ENCODE measurements around the gene HSPB7. TPM values are rescaled to one million over a fixed set of nuclear protein-coding genes. Genes with fewer than 3 reads are reported as not detected.
"Not testable (repeated sequence)": the region's sequence is repeated elsewhere in the genome, so short reads cannot be mapped to it uniquely, and the experiment has no call there.

Gene HSPB7
- total and polyA plus RNA-seq, 8 donors, result 1.5 to 22.1 (median 3.7) TPM

DNA sequence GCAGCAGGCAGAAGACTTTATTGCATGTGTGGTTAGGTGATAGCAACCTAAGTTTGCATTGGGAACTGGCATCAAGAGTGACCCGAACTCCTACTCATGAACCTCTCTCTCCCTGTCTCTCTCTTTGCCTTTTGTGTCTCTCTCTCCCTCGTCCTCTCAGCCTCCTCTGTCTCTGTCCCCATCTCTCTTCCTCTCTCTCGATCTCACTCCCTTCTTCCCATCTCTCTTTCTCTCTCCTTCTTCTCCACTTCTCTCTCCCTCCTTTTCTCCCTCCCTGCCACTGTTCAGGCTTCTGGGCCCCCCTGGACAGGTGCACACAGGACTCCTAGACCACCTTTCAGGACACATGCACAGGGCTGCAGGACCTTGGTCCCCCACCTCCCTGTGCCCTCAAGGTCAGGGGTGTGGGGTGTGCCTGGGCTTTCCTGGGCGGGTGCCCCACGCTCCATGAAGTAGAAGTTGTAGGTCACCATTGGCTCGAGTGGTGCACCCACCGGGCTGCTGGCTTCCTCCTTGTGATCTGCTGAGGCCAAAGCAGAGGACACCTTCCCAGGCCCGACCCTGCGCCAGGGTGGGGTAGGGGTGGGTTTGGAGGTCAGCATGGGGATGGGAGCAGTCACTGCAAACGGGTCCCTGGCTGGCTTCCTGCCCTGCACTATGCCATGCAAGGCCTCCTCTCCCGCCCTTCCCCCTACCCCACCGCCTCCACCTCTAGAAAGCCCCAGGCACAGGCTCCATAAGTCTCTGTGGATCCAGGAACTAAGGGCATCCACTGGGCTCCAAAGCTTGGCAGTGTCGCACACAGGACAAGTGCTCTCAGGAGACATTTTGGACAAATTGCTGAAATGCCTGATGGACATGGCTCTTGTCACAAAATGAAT lies 28.7 kb downstream of the HSPB7 start:
- TF ChIP-seq, protein P1, sequence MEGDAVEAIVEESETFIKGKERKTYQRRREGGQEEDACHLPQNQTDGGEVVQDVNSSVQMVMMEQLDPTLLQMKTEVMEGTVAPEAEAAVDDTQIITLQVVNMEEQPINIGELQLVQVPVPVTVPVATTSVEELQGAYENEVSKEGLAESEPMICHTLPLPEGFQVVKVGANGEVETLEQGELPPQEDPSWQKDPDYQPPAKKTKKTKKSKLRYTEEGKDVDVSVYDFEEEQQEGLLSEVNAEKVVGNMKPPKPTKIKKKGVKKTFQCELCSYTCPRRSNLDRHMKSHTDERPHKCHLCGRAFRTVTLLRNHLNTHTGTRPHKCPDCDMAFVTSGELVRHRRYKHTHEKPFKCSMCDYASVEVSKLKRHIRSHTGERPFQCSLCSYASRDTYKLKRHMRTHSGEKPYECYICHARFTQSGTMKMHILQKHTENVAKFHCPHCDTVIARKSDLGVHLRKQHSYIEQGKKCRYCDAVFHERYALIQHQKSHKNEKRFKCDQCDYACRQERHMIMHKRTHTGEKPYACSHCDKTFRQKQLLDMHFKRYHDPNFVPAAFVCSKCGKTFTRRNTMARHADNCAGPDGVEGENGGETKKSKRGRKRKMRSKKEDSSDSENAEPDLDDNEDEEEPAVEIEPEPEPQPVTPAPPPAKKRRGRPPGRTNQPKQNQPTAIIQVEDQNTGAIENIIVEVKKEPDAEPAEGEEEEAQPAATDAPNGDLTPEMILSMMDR (IDR thresholded peaks at IDR 0.05), result no peak
- intact Hi-C loops (cut with DNase I), result no loop called here
- no peaks in the 10 kb centered on the region for H3K27me3 ChIP-seq

GRCh38 chr1:15985611-15986297 lies 32.1 kb downstream of the HSPB7 start:
- H3K36me3 ChIP-seq, result no peaks in the 10 kb centered on the region
- peaks cover 0 to 6% of the 10 kb centered on the region in 2 donors for H3K4me1 ChIP-seq
- ATAC-seq (no peak), DNase-seq (no peak)
- no peak overlapping the region for H3K27ac ChIP-seq
- intact Hi-C loops (cut with DNase I), result no loop called here
- H3K9me3 ChIP-seq, result no peaks in the 10 kb centered on the region
- no peaks in the 10 kb centered on the region for H3K27me3 ChIP-seq
- no peak overlapping the region for H3K4me3 ChIP-seq
- TF ChIP-seq, protein P1 (IDR thresholded peaks at IDR 0.05), result no peak

More for the DNA sequence above, 28.7 kb downstream of the HSPB7 start:
- H3K4me1 ChIP-seq, result peaks cover 0 to 6% of the 10 kb centered on the region in 2 donors
- no peak overlapping the region for H3K4me3 ChIP-seq
- DNase-seq (no peak), ATAC-seq (no peak)
- no peaks in the 10 kb centered on the region for H3K9me3 ChIP-seq
- no peak overlapping the region for H3K27ac ChIP-seq
- no peaks in the 10 kb centered on the region for H3K36me3 ChIP-seq

DNA sequence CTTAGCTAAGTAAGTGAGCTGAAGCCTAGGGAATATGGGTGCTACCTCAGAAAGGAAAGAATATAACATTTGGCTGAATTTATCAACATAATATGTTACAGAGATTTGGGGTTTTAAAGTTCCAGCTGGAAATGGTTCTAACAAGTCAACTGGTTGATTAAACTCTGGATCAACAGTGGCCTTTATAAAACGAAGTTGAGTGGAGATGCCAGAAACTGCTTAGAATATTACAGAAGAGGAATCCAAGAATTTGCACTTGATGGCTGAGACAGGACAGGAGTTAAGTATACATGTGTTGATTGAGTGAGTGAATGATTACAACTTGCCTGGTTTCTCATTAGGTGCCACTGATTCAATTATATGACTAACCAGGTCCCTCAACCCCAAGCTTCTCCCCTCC lies 34.6 kb downstream of the HSPB7 start:
- Histone ChIP-seq H3K4me3 (no peak overlapping the region), H3K27ac (no peak overlapping the region), H3K27me3 (no peaks in the 10 kb centered on the region), H3K36me3 (no peaks in the 10 kb centered on the region), H3K4me1 (peaks cover 0 to 6% of the 10 kb centered on the region in 2 donors), H3K9me3 (no peaks in the 10 kb centered on the region)
- no peak for ATAC-seq
- DNase-seq, result no peak
- TF ChIP-seq, protein P1 (IDR thresholded peaks at IDR 0.05), result no peak
- intact Hi-C loops (cut with DNase I), result no loop called here

GRCh38 chr1:15981679-15982078 lies 36.2 kb downstream of the HSPB7 start:
- DNase-seq (no peak), ATAC-seq (no peak)
- no peaks in the 10 kb centered on the region for H3K27me3 ChIP-seq
- intact Hi-C loops (cut with DNase I), result no loop called here
- no peaks in the 10 kb centered on the region for H3K9me3 ChIP-seq
- TF ChIP-seq, protein P1 (IDR thresholded peaks at IDR 0.05), result no peak
- H3K4me3 ChIP-seq, result no peak overlapping the region
- peaks cover 0 to 6% of the 10 kb centered on the region in 2 donors for H3K4me1 ChIP-seq
- H3K27ac ChIP-seq, result no peak overlapping the region
- H3K36me3 ChIP-seq, result no peaks in the 10 kb centered on the region

GRCh38 chr1:15977947-15978346 lies 39.9 kb downstream of the HSPB7 start:
- H3K27ac ChIP-seq; H3K9me3 ChIP-seq; ATAC-seq; intact Hi-C loops (cut with DNase I); H3K36me3 ChIP-seq; H3K4me3 ChIP-seq; H3K27me3 ChIP-seq; DNase-seq: not testable (repeated sequence)
- H3K4me1 ChIP-seq, result peaks cover 6 to 22% of the 10 kb centered on the region in 2 donors
